Lung (tissue), 12 donors: ENCODE measurements around the gene B3GNT9. TPM values are rescaled to one million over a fixed set of nuclear protein-coding genes. Genes with fewer than 3 reads are reported as not detected.

ENCODE experiments used
- ATAC-seq: fragments of 200-7000 bp; cut with Tn5 transposase; one replicate; pipeline ENCODE4 v1.9.1; 2020; ENCODE audit warnings: moderate number of reproducible peaks; ENCODE audit not compliant: insufficient read depth, low FRiP score
- DNase-seq, 3 donors: peaks; one replicate each; pipeline ENCODE4 v3.0.0-alpha.2; 2013 to 2017
- H3K27ac ChIP-seq, 2 donors: one replicate each; pipeline ENCODE4 v1.5.1; 2013; ENCODE audit warnings: mild to moderate bottlenecking in 2 of 2, moderate library complexity in 2 of 2, control low read depth in 1 of 2, inconsistent platforms in 1 of 2, low read depth in 1 of 2, low read length in 1 of 2
- H3K27me3 ChIP-seq, 3 donors: one replicate each; pipeline ENCODE4 v1.5.1; 2013; ENCODE audit warnings: low read length in 2 of 3; ENCODE audit not compliant: control insufficient read depth in 3 of 3, insufficient read depth in 3 of 3
- H3K36me3 ChIP-seq, 4 donors: one replicate each; pipeline ENCODE4 v1.5.1; 2013; ENCODE audit warnings: low read length in 4 of 4, mild to moderate bottlenecking in 1 of 4, moderate library complexity in 1 of 4; ENCODE audit not compliant: control insufficient read depth in 4 of 4, insufficient read depth in 4 of 4
- H3K4me1 ChIP-seq, 5 donors: one replicate each; pipeline ENCODE4 v1.5.1; 2013; ENCODE audit warnings: low read length in 5 of 5, mild to moderate bottlenecking in 2 of 5, moderate library complexity in 1 of 5; ENCODE audit not compliant: control insufficient read depth in 5 of 5, insufficient read depth in 5 of 5
- H3K4me3 ChIP-seq: one replicate; pipeline ENCODE4 v1.5.1; 2013; ENCODE audit warnings: mild to moderate bottlenecking, control low read depth, moderate library complexity
- H3K9ac ChIP-seq, 2 donors: one replicate each; pipeline ENCODE4 v1.5.1; 2013; ENCODE audit warnings: low read length in 2 of 2, control low read depth in 1 of 2; ENCODE audit not compliant: insufficient read depth in 1 of 2
- H3K9me3 ChIP-seq, 4 donors: one replicate each; pipeline ENCODE4 v1.5.1; 2013; ENCODE audit warnings: low read length in 3 of 4, mild to moderate bottlenecking in 1 of 4, moderate library complexity in 1 of 4; ENCODE audit not compliant: control insufficient read depth in 4 of 4, insufficient read depth in 3 of 4
- CTCF ChIP-seq: IDR thresholded peaks from 2 replicates; pipeline ENCODE4 v1.5.1; 2012; ENCODE audit warnings: mild to moderate bottlenecking; ENCODE audit errors: control extremely low read depth, extremely low read depth
- WGBS, 2 donors: extraction: QIAGEN DNeasy Blood & Tissue Kit; methylation state at CpG; one replicate each; pipeline ENCODE4 v1.1.7; 2013; 5-methylcytosine and 5-hydroxymethylcytosine counted together
- polyA plus RNA-seq, 2 donors: library from polyadenylated mRNA; stranded (reverse); fragments of 200-250 nt; gene quantifications; one replicate each; pipeline ENCODE4 v1.2.1, GENCODE V29; 2013
- total RNA-seq, 2 donors: library from RNA; depleted of rRNA in 1 of 2; stranded (reverse); fragments of >200 nt in 1 of 2; gene quantifications; one replicate each; pipeline ENCODE4 v1.2.1, GENCODE V29; 2014 to 2021
- donor health status: control.
- donor health status: control.
- donor health status: Bipolar disorder and iron deficiency.
- donor health status: healthy.
- donor health status: DM: yes; HTN: yes; CAD: no.

B3GNT9 gene
- total and polyA plus RNA-seq, 4 donors = 8.4 to 22.9 (median 14.5) TPM

GRCh38 chr16:67173808-67174705, 23.3 kb upstream of the B3GNT9 start:
- peak; percentile 71 to 81 (median 77) for DNase-seq
- Histone ChIP-seq H3K4me1 (peaks cover 0 to 70% (median 22%) of the 10 kb centered on the region in 5 donors), H3K36me3 (peaks cover 0 to 1% (median 0%) of the 10 kb centered on the region in 4 donors), H3K4me3 (peak overlapping the region; percentile 33), H3K9me3 (no peaks in the 10 kb centered on the region), H3K27ac (peak overlapping the region; percentile 82 to 89), H3K9ac (no peak overlapping the region), H3K27me3 (peaks cover 0 to 22% (median 13%) of the 10 kb centered on the region in 3 donors)
- TF ChIP-seq CTCF = peak; percentile 11
- 1 to 2% methylated on average over 59 to 71 of the region's 71 CpGs for WGBS, 2 donors
- peak; percentile 68 for ATAC-seq

- DNase-seq = no peak
- no peak for ATAC-seq
- Histone ChIP-seq H3K4me1 (peaks cover 0 to 66% (median 21%) of the 10 kb centered on the region in 5 donors), H3K4me3 (no peak overlapping the region), H3K9me3 (no peaks in the 10 kb centered on the region), H3K27me3 (peaks cover 0 to 29% (median 13%) of the 10 kb centered on the region in 3 donors), H3K36me3 (peaks cover 0 to 1% (median 0%) of the 10 kb centered on the region in 4 donors), H3K27ac (peak overlapping the region; percentile 82 to 89), H3K9ac (no peak overlapping the region)
- WGBS, 2 donors = 94 to 95% methylated on average over 1 of the region's 1 CpG
- no peak for TF ChIP-seq CTCF
These were observed 22.5 kb upstream of the B3GNT9 start for GRCh38 chr16:67173323-67173722.

GRCh38 chr16:67170949-67171649, 20.3 kb upstream of the B3GNT9 start:
- H3K4me1 ChIP-seq = peaks cover 0 to 46% (median 15%) of the 10 kb centered on the region in 5 donors
- H3K9ac ChIP-seq = peak overlapping the region in 1 of 2 donors; percentile 8
- ATAC-seq (peak; percentile 1), DNase-seq (no peak)
- H3K36me3 ChIP-seq = no peaks in the 10 kb centered on the region
- H3K27ac ChIP-seq = peak overlapping the region; percentile 70 to 85
- no peaks in the 10 kb centered on the region for H3K9me3 ChIP-seq
- no peak for TF ChIP-seq CTCF
- peaks cover 0 to 51% (median 30%) of the 10 kb centered on the region in 3 donors for H3K27me3 ChIP-seq
- WGBS, 2 donors = 42% methylated on average over 14 of the region's 14 CpGs
- H3K4me3 ChIP-seq = no peak overlapping the region
